Measurements from ENCODE around the gene TMEM187.

DNA sequence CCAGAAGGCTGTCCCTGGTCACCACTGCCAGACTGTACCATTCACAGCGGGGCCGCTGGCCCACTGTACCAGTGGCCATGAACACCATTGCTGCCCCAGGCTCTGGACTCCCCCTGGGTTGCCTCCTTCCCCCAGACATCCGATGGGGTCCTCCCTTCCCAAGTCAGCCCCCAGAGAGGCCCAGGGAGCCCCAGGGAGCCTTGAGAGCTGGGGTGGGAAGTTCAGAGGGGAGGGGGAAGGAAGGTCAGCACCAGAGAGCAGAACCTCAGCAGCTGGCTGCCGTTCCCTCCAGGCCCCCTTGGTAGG, 46.0 kb upstream of the TMEM187 start:
- TF ChIP-seq CTCF (IDR thresholded peaks at IDR 0.05; ENCODE audit: poor library complexity), result no peak
- TF ChIP-seq EZH2 (IDR thresholded peaks at IDR 0.05; ENCODE audit: borderline replicate concordance), result no peak
- TF ChIP-seq EZH2phosphoT487 (IDR thresholded peaks at IDR 0.05; ENCODE audit: low read depth, severe bottlenecking, unreplicated experiment), result no peak
